GM18861 (cell line): ENCODE data around the gene CIRBP.
"Not testable (repeated sequence)": the region's sequence is repeated elsewhere in the genome, so short reads cannot be mapped to it uniquely, and the experiment has no call there.

Experiments
- ATAC-seq: cut with Tn5 transposase; IDR thresholded peaks from one replicate; pipeline ENCODE4 v1.9.1; 2021; ENCODE audit not compliant: unreplicated experiment

The CIRBP gene

DNA sequence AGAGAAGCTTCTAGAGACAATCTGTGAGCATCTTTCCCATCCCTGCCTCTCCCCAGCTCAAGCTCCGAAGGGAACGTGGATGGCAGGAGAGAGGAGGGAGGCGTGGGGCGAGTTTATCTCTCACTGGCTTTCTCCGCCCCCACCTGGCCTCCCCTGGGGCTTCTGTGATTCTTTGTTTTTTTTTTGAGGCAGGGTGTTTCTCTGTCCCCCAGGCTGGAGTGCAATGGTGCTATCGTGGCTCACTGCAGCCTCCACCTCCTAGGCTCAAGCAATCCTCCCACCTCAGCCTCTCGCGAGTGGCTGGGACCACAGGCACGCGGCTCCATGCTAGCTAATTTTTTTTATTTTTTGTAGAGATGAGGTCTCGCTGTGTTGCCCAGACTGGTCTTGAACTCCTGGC is 39.6 kb downstream of the CIRBP start:
- ATAC-seq: no peak

GRCh38 chr19:1309977-1310852 is 41.1 kb downstream of the CIRBP start:
- no peak for ATAC-seq

GRCh38 chr19:1310853-1311180 is 41.7 kb downstream of the CIRBP start:
- no peak for ATAC-seq

DNA sequence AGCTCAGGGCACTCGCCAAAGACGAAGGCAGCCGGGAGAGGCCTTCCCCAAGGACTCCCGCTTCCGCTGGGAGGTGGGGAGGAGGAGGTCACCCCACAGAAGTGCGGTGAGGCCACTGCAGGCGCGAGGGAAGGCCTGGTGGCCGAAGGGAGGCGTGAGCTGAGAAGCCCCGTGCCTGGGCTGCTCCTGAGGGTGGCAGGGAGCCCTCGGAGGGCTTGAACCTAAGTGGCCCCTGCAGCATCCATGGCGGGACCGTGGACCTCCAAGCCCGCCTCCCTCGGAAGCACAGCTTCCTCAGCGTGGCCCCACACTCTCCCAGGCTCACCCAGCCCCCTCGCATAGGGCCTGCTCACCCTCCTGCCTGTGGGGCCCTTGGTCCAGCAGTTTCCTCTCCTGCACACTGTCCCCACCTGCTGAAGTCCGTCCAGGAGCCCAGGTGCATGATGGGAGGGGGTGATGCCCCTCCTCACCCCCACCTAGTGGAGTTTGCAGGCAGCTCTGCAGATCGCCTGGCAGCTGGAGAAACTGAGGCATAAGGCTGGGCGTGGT is 42.5 kb downstream of the CIRBP start:
- ATAC-seq: no peak

DNA sequence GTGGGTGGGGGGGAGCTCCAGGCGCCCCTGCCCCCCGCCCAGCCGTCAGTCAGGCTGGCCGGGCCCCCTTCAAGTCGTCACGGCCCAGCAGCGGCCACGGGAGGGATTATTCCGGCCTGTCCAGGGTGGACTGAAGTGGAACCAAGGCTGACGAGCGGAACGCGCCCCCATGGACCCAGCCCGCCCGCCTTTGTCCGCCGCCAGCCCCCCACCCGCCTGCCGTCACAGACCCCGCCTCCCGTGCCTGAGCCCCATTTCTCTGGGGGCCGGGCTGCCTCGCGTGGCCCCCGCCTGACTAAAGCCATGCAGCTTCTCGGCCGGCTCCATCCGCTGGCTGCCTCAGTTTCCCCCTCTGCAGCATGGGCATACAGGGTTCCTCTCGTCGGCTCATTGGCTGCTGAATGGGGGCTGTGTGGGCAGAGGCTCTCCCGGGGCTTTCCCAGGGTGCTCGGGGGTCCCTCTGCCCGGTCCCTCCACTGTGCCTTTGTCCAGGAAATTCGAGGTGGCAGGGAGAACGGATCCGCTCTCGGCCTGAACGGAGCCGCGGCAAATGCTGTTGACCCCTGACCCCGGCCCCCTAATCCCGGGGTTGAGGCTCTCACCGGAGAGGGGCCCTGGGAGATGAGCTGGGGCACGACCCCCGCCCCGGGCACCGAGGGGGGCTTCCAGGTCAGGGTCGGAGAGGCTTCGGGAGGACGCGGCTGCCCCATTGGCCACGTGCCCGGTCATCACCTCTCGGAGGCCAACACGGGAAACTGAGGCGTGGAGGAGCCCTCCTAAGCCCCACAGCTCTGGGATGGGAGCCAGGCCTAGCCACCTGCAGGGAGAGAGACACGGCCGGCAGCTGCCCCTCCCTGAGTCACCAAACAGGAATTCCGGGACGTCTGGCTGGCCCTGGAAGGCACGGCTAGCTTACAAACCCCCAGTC is 43.9 kb downstream of the CIRBP start:
- ATAC-seq: no peak

- no peak for ATAC-seq
Measured at GRCh38 chr19:1313695-1314613, 44.8 kb downstream of the CIRBP start.

DNA sequence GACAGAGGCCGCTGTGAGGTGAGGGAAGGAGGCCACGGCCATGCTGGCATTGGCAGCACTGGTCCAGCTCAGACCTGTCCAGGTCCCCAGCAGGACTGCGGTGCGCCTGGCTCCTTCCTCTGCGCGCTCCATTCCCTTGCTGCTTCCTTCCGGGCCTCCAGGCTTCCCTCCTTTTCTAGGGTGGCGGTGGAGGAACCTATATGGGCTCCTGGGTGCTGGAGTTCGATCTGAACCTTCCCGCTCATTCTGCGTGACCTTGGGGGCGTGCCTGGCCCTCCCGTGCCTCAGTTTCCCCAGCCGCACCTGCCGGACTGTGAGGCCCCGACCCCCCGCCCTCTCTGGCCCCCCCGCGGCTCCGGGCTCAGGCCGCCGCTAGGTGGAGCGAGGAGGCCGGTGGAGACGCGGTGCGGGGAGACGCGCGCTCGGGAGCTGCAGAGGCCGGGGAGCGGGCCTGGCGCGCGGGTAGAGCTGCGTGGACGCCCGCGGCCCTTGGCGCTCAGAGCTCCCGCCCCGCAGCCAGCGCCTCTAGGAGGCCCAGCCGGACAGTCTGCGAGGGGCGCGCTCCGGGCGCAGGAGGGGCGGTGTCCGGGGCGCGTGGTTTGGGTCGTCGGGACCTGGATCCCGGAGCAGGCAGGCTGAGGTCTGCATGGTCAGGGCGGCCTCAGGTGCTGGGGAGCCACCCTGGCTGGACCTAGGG is 46.5 kb downstream of the CIRBP start:
- ATAC-seq: no peak

DNA sequence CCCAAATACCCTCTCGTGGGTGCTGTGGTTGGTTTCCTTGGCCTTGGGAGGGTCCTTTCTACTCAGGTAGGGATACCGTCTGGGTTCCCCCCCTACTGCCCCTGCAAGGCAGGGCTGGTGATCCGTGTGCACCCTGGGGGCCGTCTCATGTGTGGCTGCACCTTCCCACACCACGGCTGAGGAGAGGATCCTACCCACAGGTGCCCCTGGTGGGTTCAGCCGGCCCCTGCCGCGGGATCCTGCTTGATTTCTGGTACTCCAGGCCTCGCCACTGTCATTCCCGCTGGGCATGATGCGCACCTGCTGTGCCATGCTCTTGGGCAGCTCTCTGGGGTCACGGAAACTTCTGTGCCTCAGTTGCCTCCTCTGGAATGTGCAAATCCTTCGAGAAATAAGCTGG is 47.3 kb downstream of the CIRBP start:
- no peak for ATAC-seq

GRCh38 chr19:1317274-1318003 is 48.3 kb downstream of the CIRBP start:
- ATAC-seq: no peak

- no peak for ATAC-seq
Measured at GRCh38 chr19:1318678-1319471, 49.7 kb downstream of the CIRBP start.

DNA sequence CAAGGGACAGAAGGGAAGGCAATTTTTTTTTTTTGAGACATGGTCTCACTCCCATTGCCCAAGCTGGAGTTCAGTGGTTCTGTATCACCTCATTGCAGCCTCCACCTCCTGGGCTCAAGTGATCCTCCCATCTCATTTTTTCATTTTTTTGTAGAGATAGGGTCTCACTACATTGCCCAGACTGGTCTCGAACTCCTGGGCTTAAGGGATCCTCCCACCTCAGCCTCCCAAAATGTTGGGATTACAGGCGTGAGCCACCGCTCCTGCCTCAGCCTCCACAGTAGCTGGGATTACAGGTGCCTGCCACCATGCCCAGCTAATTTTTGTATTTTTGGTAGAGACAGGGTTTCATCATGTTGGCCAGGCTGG is 51.1 kb downstream of the CIRBP start:
- ATAC-seq: not testable (repeated sequence)

- ATAC-seq: no peak
Measured at GRCh38 chr19:1321539-1321938, 52.4 kb downstream of the CIRBP start.

DNA sequence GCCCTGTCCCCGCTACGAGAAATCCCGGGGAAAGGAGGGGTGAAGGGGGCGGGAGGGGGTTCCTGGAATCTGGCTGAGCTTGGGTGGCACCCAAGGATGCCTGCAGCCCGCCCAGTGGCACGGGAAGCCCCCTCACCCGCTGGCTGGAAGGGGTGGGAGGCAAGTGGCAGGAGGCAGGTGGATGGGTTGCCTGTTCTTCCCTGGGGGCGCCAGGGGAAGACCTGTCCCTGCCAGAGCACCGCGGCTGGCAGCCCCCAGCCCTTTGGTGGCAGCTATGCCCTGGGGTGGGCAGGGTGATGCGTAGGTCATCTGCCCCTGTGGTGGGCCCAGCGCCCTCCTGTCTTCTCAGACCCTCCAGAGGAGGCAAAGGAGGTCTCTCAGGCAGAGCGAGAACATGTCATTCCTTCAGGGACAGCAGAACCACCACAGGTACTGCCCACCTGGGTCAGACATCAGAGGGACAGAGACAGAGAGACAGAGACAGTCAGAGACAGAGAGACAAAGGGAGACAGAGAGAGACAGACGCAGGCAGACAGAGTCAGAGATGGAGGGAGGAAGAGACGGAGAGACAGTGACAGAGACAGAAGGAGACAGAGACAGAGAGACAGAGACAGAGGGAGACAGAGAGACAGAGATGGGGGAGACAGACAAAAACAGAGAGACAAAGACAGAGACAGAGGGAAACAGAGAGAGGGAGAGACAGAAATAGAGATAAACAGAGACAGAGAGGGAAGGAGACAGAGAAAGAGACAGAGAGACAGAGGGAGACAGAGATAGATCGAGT is 53.3 kb downstream of the CIRBP start:
- no peak for ATAC-seq

GRCh38 chr19:1324249-1324805 is 55.2 kb downstream of the CIRBP start:
- ATAC-seq: no peak
